HG03196 (cell line): Measurements from ENCODE around the gene SLC66A2.
A peak's percentile ranks its signal among the peaks of the same experiment; 100 is the strongest.
"Not testable (repeated sequence)": the region's sequence is repeated elsewhere in the genome, so short reads cannot be mapped to it uniquely, and the experiment has no call there.

Source experiments
- ATAC-seq: cut with Tn5 transposase; IDR thresholded peaks from one replicate; pipeline ENCODE4 v1.9.1; 2021; ENCODE audit not compliant: unreplicated experiment

Gene SLC66A2

GRCh38 chr18:79971211-79971952, 19.9 kb upstream of the SLC66A2 start:
- ATAC-seq = no peak

DNA sequence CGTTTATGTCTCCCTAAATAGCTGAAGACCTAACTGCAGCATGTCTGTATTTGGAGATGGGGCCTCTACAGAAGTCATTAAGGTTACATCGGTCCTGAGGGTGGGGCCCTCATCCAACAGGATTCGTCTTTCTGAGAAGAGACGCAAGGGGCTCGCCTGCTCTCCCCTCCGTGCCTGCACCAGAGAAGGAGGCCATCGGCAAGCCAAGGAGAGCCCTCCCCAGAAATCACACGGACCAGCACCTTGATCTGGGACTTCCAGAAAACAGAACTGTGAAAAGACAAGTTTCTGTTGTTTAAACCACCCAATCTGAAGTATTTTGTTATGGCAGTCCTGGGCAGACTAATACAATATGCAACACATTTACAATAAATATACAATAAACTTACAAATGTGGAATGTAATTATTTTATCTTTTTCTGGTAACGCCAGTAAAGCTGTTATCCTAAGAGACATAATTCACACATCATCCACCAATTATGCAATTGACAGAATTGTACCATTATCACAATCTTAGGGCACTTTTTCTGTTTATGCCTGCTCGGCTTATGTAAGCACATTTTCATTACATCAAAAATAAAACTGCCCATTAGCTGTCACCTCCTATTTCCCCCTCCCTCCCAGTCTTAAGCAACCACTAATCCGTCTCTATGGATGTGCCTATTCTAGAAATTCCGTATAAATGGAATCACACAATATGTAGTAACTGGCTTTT, 19.1 kb upstream of the SLC66A2 start:
- ATAC-seq = no peak

DNA sequence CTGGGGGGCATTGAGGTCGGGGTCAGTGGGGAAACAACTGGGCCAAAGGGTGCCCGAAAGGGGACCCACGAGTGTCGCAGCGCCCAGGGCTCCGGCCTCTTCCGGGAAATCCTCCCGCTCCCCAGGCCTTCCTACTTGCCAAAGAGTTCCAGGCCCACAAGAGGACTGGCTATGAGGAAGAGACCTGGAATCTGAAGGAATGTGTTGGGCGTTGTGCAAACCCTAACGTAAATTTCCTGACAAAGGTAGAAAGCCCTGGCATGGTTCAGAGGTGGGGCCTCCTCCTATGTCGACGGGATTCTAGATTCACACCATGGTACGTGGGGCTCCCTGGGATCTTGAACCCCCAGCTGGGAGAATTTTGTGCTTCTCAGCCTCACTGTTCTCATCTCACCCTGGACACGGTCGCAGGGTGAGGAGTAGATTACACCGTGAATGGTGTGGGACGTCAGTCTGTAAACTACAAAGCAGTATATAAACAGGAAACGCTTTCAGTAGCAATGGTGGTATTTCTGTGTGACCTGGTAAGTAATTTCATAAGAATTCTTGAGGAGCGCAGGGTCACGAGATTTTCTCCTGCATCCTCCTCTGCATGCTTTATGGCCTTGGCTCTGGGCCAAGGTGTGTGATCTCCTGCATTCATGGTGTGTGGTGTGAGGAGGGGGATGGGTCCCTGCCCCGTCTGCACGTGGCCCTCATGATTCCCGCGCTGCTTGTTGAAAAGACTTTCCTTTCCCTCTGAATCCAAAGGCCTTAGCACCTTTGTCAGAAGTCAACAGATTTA, 13.9 kb upstream of the SLC66A2 start:
- ATAC-seq = no peak

DNA sequence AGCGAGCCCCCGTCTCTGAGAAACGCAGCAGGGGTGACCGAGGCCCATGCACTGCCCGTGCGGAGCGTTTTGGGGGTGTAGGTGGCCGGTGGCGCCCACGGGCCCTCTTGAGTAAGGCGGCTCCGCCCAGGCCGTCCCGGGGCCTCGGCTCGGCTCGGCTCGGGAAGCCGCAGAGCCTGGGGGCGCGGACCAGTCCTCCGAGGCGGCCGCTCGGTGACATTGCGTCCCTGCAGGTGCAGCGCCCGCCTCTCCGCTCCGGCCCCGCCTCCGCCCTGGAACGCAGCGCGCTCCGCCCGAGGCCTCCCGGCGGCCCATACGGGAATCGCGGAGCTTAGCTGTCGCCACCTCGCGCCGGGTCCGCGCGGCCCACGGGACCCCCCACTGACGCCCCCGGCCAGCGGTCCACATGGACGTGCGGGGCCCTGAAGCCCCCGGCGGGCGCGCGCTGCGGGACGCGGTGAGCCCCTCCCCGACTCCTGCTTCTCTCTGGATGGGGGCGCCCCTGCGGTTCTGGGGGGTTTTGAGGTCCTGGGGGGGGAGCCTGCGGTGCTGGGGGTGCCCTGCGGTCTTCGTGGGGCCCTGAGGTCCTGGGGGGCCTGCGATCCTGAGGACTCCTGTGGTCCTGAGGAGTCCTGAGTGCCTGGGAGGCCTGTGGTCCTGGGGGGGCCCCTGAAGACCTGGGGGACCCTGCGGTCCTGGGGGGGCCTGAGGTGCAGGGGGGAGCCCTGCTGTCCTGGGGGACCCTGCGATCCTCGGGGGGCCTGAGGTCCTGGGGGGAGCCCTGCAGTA, 13.1 kb upstream of the SLC66A2 start, which contains the start of gene HSBP1L1:
HSBP1L1 (plus strand) TSS at position 314 of the 789 bp plus-strand sequence; CDS start at position 407, 93 bp downstream.
- peak; percentile 54 for ATAC-seq

DNA sequence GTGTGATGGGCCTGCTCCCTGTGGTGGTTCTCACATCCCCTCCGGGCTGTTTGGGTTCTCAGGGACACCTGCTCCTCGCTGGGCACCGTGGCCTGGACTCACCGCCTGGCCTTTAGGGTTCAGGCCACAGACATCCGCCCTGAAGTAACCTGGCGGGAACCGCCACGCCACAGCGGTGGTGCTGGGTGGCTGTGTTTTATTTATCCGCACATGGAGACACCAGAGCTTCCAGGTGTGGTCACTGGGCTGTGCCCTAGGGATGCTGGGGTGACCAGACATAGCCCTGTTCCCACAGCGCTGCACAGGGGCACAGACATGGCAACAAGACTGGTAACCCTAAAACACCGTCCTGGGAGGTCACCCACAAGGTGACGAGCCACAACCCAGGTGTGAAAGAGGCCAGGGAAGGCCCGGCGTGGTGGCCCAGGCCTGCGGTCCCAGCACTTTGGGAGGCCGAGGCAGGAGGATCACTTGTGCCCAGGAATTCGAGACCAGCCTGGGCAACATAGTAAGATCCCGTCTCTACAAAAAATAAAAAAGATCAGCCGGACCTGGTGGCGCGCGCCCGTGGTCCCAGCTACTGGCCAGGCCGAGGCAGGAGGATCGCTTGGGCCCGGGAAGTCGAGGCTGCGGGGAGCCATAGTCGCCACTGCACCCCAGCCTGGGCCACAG, 12.3 kb upstream of the SLC66A2 start:
- ATAC-seq = no peak

- ATAC-seq = peak; percentile 53
These were observed 11.6 kb upstream of the SLC66A2 start for GRCh38 chr18:79962835-79963657.

GRCh38 chr18:79962311-79962710, 10.9 kb upstream of the SLC66A2 start:
- no peak for ATAC-seq

DNA sequence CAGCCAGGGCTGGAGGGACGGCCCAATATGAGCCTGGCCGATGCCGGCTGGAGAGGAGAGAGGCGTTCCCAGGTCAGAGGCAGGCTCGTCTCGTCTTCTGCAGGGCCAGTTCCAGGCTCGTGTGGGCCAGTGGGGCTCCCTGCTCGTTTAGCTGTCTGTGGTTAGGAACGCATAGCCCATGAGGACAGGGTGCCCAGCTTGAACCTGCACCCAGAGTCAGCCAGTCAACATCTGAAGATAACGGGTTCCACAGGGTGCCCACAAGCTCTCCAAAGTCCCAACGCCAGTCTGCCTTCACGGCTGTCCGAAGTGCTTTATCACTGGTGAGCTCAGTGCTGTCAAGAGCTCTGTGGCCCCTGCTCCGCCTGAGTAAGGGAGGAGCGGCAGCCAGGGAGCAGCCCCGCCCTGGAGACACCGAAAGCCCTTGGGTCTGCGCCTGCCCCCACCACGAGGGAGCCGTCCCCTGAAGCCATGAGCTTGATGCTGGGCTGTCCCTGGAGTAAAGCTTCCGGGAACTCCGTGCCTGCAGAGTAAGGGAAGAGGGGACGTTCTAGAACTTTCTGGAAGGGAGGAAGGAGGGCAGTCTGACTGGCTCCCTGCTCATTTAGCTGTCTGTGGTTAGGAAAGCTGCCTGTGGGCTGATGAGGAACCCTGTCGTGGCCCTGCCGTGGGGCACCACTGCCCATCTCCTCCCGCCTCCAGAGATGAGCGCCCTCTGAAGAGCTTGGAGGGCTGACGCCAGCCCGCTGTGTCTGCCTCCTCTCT, 10.3 kb upstream of the SLC66A2 start:
- no peak for ATAC-seq

DNA sequence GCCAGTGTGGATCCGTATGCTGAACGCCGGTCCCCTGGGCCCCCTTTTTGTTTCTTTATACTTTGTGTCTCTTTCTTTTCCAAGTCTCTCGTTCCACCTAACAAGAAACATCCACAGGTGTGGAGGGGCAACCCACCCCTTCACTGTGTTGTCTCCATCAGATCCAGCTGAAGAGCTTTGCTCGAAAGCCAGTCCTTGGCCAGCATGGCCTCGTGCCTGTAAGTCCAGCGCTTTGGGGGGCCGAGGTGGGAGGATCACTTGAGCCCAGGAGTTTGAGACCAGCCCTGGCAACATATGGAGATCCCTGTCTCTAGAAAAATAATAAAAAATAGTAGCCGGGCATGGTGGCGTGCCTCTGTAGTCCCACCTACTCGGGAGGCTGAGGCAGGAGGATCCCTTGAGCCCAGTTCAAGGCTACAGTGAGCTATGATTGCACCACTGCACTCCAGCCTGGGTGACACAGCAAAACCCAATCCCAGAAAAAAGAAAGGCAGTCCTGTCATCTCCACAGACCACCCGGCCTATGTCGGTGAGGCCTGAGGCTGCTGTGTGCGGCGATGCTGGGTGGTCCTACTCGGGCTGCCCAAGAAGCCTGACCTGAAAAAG, 9.6 kb upstream of the SLC66A2 start:
- no peak for ATAC-seq

DNA sequence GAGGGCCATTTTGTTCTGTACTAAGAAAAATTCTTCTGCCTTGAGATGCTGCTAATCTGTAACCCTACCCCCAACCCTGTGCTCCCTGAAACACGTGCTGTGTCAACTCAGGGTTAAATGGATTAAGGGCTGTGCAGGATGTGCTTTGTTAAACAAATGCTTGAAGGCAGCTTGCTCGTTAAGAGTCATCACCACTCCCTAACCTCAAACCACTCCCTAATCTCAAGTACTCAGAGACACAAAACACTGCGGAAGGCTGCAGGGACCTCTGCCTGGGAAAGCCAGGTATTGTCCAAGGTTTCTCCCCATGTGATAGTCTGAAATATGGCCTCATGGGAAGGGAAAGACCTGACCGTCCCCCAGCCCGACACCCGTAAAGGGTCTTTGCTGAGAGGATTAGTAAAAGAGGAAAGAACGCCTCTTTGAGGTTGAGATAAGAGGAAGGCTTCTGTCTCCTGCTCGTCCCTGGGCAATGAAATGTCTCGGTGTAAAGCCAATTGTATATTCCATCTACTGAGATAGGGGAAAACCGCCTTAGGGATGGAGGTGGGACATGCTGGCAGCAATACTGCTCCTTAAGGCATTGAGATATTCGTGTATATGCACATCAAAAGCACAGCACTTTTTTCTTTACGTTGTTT, 8.8 kb upstream of the SLC66A2 start:
- not testable (repeated sequence) for ATAC-seq

GRCh38 chr18:79958981-79959380, 7.5 kb upstream of the SLC66A2 start:
- ATAC-seq = no peak

DNA sequence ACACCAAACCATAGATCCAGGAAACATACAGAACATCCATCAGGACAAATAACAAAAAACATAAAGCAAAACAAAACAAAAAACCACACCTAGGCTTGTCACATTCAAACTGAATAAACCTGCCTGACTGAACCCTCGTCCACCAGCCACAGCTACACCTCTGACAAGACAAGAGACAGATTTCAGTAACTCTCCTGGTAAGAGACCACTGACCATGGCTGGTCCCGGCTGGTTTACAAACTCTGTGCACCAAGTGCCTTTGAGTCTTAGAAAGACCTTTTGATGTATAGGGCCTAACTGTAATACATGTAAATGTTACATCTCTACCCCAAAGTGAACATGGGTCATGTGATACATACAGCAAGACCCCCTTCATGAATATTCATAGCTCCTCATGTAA, 4.8 kb upstream of the SLC66A2 start:
- no peak for ATAC-seq

DNA sequence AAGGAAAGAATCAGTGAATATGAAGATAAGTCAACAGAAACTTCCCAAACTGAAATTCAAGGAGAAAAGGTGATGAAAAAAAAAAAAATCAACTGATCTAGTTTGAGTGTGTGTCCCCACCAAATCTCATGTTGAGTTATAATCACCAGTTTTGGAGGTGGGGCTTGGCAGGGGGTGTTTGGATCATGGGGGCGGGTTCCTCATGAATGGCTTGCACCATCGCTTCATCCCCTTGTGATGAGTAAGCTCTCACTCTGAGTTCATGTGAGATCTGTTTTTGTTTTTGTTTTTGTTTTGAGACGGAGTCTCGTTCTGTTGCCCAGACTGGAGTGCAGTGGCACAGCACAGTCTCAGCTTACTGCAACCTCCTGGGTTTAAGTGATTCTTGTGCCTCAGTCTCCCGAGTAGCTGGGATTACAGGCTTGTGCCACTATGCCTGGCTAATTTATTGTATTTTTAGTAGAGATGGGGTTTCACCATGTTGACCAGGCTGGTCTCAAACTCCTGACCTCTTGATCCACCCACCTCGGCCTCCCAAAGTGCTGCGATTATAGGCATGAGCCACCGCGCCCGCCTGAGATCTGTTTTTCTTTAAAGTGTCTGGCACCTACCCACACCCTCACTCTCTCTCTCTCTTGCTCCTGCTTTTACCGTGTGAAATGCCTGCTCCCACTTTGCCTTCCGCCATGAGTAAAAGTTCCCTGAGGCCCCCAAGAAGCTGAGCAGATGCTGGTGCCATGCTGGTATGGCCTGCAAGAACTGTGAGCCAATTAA, 4.0 kb upstream of the SLC66A2 start:
- no peak for ATAC-seq

GRCh38 chr18:79954791-79955190, 3.3 kb upstream of the SLC66A2 start:
- no peak for ATAC-seq

GRCh38 chr18:79953971-79954651, 2.7 kb upstream of the SLC66A2 start:
- no peak for ATAC-seq

GRCh38 chr18:79952996-79953559, 1.6 kb upstream of the SLC66A2 start:
- ATAC-seq = no peak
